HG02885 (cell line): Measurements from ENCODE around the gene KCNIP3.
"Not testable (repeated sequence)": the region's sequence is repeated elsewhere in the genome, so short reads cannot be mapped to it uniquely, and the experiment has no call there.

Source experiments
- ATAC-seq: cut with Tn5 transposase; IDR thresholded peaks from one replicate; pipeline ENCODE4 v1.9.1; 2021; ENCODE audit warnings: mild to moderate bottlenecking; ENCODE audit not compliant: unreplicated experiment, poor library complexity

KCNIP3 gene

DNA sequence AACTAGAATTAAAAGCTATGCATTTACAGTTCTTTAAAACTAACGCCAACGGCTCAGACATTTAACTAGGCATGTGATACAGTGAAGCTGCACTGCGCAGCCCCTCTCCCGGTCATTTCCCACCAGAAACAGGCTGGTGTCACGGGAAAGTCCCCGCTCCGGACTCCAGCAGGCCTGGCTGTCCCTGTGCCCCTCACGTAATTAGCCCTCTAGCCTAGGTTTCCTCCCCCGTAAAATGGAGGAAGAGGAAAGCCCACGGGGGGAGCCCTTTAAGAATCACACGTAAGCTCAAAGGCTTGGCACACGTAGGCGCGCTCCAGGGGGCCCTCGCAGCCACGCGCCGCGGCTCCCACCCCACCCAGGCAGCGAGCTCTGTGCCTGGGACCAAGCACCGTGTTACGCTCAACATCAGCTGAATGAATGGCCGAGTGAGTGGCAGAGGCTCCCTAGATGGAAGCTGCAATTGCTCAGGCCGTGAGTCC, 48.0 kb downstream of the KCNIP3 start:
- ATAC-seq, result peak; percentile 9

- ATAC-seq, result peak; percentile 83
Measured at GRCh38 chr2:95345563-95346230, 48.5 kb downstream of the KCNIP3 start.

DNA sequence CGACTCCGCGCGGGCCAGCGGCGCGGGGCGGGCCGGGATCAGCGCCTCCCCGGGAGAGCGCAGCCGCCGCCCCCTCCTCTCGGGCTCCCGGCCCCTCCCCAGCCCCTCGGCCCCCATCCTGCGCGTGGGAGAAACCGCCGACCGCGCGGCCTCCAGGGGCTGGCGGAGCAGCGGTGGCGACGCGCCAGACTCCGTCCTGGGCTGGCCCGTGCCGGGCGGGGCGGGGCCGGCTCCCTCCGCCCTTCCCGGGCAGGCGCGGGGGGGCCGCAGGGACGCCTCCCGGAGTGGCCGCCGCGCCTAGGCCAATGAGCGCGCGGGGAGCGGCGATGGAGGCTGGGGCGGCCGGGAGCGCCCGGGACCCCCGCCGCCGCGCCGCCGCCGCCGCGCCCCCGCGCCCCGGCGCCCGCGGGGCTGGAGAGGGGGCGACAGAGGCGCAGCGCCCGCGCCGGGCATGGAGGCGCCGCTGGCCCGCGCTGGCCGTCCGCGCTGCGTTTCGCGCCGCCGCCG, 49.1 kb downstream of the KCNIP3 start:
- ATAC-seq, result peak; percentile 31

DNA sequence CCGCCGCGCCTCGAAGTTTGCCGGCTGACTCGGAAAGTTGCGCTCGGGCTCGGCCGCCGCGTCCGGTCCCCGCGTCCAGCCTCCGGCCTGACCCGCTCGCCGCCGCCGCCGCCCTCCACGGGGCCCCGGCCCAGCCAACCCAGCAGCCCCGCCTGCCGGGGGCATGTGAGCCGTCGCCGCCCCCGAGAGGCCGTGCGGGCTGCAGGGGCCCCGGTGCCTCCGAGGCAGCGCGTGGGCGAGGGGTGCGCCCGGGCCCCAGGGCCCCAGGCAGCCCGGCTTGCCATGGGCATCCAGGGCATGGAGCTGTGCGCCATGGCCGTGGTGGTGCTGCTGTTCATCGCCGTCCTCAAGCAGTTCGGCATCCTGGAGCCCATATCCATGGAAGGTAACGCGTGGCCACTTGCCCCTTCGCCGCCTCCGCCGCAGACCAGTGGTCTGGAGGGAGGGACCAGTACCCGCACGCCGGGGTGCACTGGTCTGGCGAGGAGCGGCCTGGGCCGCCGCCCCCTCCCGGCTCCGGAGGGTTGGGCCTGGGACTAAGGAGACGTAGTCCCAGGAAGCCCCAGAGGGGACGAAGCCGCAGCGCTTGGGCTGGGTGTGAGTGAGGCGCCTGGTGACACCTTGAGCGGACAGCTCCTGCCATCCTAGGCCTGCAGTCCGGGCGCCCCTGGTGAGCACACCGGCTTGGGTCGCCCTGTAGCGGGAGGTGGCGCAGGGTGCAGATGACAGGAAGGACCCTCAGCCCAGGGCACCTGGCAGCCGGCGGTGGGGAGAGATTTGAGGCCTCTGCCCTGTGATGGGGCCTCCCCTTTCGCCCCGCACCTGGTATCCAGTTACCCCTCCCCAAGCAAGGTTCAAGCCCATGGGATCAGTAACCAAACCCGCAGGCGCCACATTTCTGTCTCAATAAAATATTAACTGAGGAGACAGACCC, 49.9 kb downstream of the KCNIP3 start:
- ATAC-seq, result no peak

- no peak for ATAC-seq
Measured at GRCh38 chr2:95347681-95348608, 50.8 kb downstream of the KCNIP3 start.

GRCh38 chr2:95348609-95349567, 51.7 kb downstream of the KCNIP3 start:
- no peak for ATAC-seq

- ATAC-seq, result no peak
Measured at GRCh38 chr2:95349568-95350322, 52.6 kb downstream of the KCNIP3 start.

DNA sequence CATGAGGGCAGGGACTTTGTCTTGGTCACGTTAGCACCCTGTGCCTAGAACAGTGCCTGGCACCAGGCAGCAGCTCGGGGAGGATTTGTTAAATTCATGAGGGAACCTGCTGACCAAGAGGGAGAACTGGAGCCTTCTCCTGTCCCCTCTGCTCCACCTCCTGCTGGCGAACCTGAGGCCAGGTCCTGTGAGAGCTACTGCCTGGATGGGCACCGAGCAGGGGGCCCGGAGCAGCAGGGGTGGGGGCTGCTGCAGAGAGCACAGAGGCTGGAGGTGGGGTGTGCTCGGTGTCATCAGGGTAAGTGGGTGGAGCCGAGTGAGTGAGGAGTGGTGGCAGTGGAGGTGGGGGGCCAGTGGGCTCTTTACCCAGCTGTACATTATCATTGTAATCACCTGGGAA, 53.2 kb downstream of the KCNIP3 start:
- no peak for ATAC-seq

GRCh38 chr2:95350774-95351597, 53.8 kb downstream of the KCNIP3 start:
- ATAC-seq, result no peak

DNA sequence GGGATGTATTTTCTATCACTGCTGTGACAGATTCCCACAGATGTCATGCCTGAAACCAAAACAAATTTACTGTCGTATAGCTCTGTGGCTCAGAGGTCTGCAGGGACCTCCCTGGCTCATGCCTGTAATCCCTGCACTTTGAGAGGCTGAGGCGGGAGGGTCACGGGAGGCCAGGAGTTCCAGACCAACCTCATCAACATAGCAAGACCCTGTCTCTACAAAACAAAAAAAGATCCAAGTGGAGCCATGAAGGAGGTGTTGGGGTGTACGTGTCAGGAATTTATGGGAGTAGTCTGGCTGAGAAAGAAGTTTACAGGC, 54.4 kb downstream of the KCNIP3 start:
- ATAC-seq, result no peak

DNA sequence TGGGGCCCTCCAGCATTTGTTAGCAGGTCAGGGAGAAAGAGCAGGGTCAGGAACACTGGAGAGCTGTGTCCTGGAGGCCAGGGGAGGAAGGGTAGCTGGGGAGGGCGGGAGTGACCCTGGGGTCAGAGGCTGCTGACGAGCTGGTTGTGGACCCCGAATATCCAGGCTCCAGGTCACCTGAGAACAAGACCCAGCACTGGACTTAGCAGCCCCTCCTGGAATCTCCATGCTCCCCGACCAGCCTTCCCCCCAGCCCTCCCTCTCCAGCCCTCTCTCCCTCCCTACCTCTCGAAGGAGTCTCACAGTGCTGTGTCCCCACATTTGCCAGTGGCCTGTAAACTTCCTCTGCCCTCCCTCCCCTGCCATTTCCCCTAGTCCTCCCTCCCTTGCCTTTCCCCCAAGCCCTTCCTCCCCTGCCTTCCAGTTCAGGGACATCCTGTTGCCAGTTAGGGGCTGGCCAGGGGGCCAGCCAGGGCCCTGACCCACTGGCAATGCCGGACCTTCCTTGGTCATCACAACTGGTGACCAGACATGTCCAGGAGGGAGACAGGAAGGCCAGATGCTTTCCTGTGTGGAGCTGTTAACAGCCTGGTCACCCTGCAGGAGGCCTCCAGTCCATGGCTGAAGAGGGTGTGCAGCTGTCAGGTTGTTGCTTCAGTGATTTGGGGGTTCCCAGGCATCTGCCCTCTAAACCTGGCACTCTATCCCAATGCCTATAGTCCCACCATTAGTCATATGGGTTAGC, 55.3 kb downstream of the KCNIP3 start:
- ATAC-seq, result no peak

DNA sequence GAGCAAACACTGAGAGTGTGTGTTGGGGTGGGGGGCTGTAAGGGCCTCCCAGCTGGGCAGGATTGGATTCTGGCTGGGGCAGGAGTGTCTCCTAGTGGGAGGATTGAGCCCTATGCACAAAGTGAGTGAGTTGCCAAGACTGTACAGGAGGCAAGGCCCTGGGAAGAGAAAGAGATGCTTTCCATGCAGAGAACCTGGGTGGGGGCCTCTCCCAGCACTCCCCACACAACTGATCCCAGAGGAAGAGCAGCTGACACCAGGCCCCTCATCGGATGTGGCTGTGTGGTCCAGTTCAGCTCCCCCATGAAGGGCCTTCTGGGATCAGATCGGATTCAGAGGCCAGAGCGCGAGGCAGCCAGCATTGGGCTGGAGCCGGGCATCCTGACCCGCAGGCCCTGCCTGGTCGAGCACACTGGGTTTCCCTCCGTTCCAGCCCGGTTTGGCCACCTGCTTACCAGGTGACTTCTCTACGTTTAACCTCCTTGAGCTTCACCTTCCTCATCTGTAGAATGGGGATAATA, 56.0 kb downstream of the KCNIP3 start:
- ATAC-seq, result no peak

- ATAC-seq, result no peak
Measured at GRCh38 chr2:95353613-95354468, 56.7 kb downstream of the KCNIP3 start.

DNA sequence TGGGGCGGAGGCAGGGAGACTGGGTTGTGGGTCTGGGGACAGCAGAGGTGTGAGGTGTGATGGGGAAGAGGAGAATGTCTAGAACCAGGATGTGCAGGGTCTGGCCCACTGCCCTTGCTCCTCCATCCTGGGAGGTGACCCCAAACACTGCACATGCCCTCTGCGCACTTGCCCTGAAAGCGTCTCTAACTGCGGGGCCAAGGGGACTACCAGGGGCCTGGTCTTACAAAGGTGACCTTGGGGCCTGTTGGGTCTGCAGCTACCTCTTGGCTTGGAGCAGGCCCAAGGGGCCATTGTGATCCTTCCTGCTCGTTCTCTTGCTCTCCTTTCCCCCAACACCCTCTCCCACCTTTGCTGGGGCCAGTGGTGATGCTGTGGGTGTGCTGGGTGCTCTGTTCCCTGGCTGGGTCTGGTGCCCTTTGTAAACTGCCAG, 57.3 kb downstream of the KCNIP3 start:
- no peak for ATAC-seq

GRCh38 chr2:95354925-95355324, 57.8 kb downstream of the KCNIP3 start:
- no peak for ATAC-seq

DNA sequence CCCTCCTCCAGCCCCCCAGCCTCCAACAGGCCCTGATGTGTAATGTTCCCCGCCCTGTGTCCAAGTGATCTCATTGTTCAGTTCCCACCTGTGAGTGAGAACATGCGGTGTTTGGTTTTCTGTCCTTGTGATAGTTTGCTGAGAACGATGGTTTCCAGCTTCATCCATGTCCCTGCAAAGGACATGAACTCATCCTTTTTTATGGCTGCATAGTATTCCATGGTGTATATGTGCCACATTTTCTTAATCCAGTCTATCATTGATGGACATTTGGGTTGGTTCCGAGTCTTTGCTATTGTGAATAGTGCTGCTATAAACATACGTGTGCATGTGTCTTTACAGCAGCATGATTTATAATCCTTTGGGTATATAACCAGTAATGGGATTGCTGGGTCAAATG, 58.3 kb downstream of the KCNIP3 start:
- not testable (repeated sequence) for ATAC-seq
